ENCODE data around the gene PACRG. TPM values are rescaled to one million over a fixed set of nuclear protein-coding genes. Genes with fewer than 3 reads are reported as not detected.

Gene PACRG
- total and polyA plus RNA-seq, 2 of the 4 experiments (the other 2 are of a cell fraction), result not detected

DNA sequence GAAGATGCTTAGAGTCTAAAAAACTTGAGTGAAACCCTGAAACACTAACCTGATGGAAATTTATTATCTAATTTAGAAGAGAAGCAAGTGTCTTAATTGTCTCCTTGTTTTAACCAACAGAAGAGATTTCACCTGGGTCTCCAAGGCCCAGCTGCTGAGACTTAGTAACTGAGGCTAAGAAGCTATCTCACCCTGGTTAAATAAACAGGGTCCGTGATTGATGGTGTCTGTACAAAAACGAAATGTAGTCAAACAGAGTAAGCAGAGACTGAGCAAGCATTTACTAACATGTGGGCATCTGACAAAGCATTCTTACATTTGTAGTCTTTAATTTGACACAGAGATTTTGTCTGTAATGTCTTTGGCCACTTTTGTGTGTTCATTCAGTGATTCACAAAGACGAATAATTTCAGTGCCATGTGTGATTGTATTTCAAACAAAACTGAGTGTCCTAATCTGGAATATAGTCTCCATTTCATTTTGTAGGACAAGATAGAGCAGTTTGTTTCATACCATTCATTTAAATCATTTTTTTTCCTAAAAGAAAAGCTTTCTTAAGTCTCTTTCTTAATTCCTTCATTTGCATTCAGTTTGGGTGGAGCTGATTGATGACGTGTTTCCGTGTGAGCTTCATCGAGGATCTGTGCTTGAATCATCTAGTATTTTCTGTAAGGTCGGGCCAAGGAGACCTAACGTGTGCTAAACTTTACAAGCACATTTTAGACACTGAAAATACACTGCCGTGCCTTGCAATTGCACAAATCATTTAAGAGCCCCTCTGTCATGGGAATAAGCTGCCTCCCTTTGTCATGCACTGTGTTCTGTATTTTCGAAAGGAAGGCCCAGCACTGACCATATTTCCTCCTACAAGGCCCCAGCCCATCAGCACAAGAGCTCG lies 516.2 kb downstream of the PACRG start:
- no peak overlapping the region for H3K14ac ChIP-seq (replicated peaks; ENCODE audit: low read depth, low read length)
- H4K8ac ChIP-seq (ENCODE audit: low read depth in 2 of 2, low read length in 2 of 2), result no peak overlapping the region
- no peak overlapping the region for H3K23ac ChIP-seq (ENCODE audit: low read depth, low read length)
- dilution Hi-C loops (cut with HindIII; ENCODE audit: low sequenced_read_pairs, unreplicated experiment) (no loop called here), in situ Hi-C loops (cut with MboI; ENCODE audit: low sequenced_read_pairs) (no loop called here), intact Hi-C loops (cut with micrococcal nuclease) (no loop called here)
- ATAC-seq (ENCODE audit: low read depth) (no peak), DNase-seq (no peak)
- no peak overlapping the region for H4K5ac ChIP-seq (ENCODE audit: low read depth, low read length)
- no peaks in the 10 kb centered on the region for H3K79me1 ChIP-seq (ENCODE audit: low read depth in 1 of 2, low read length in 2 of 2)
- 62% methylated on average over 4 of the region's 11 CpGs; no CpG with 5 or more reads in 1 of the 2 experiments for WGBS, 2 experiments (ENCODE audit: extremely low coverage in 2 of 2, insufficient read length in 1 of 2)
- H2BK120ac ChIP-seq (ENCODE audit: low read depth, low read length), result no peak overlapping the region
- H2AK5ac ChIP-seq (ENCODE audit: low read depth, low read length), result no peak overlapping the region
- no TSS peak for BruUV-seq (replicated peaks)
- H3K56ac ChIP-seq (ENCODE audit: extremely low read depth, insufficient read depth, low read length), result no peak overlapping the region
- peaks cover 17% of the 10 kb centered on the region for H3K9me3 ChIP-seq (ENCODE audit: control insufficient read depth, insufficient read depth, low read length)
- H2BK5ac ChIP-seq (ENCODE audit: low read depth, low read length, poor library complexity, severe bottlenecking), result no peak overlapping the region
- no peak overlapping the region for H3K4me3 ChIP-seq (ENCODE audit: insufficient read depth, low read depth, low read length)
- no peak overlapping the region for H2BK15ac ChIP-seq (ENCODE audit: low read depth, low read length)
- no peak overlapping the region for H3K18ac ChIP-seq (ENCODE audit: low read depth, low read length)
- H2AK9ac ChIP-seq (replicated peaks; ENCODE audit: low read depth, low read length, poor library complexity), result no peak overlapping the region
- CTCF ChIA-PET, result no interaction called here
- no peaks in the 10 kb centered on the region for H3K4me1 ChIP-seq (ENCODE audit: control insufficient read depth, insufficient read depth, low read length)
- no peak overlapping the region for H3K4ac ChIP-seq (ENCODE audit: low read depth, low read length)
- H3K27ac ChIP-seq (ENCODE audit: insufficient read depth, low read length), result no peak overlapping the region
- no peak overlapping the region for H2BK20ac ChIP-seq (ENCODE audit: low read depth, low read length)
- POLR2A ChIA-PET (ENCODE audit: unreplicated experiment), result no interaction called here
- H2AFZ ChIP-seq (replicated peaks; ENCODE audit: low read length, poor library complexity), result no peak overlapping the region
- no peaks in the 10 kb centered on the region for H3K36me3 ChIP-seq (ENCODE audit: control insufficient read depth, insufficient read depth, low read length)
- no peak overlapping the region for H3K9ac ChIP-seq (ENCODE audit: low read depth, low read length)
- H3K27me3 ChIP-seq (ENCODE audit: control insufficient read depth, insufficient read depth, low read length), result no peaks in the 10 kb centered on the region
- no peak overlapping the region for H3K4me2 ChIP-seq (ENCODE audit: low read depth, low read length)
- H4K20me1 ChIP-seq (ENCODE audit: insufficient read depth, low read length), result no peaks in the 10 kb centered on the region
- H3K9me1 ChIP-seq (ENCODE audit: insufficient read depth, low read length), result no peaks in the 10 kb centered on the region
- no peak overlapping the region for H4K91ac ChIP-seq (ENCODE audit: insufficient read depth, low read depth, low read length)
- TF ChIP-seq FOS (IDR thresholded peaks at IDR 0.05; ENCODE audit: low read depth, low read length) (no peak), SMC3 (IDR thresholded peaks at IDR 0.05; ENCODE audit: low read depth, low read length) (no peak), NFE2L2 (IDR thresholded peaks at IDR 0.05; ENCODE audit: low read depth, low read length) (no peak), MAZ (IDR thresholded peaks at IDR 0.05; ENCODE audit: borderline replicate concordance, low read depth, low read length) (no peak), MAFK (IDR thresholded peaks at IDR 0.05; ENCODE audit: low read depth, low read length) (no peak), RAD21 (IDR thresholded peaks at IDR 0.05; ENCODE audit: low read length) (no peak), BHLHE40 (IDR thresholded peaks at IDR 0.05; ENCODE audit: low read depth, low read length) (no peak), CHD1 (IDR thresholded peaks at IDR 0.05; ENCODE audit: low read depth, low read length) (no peak), POLR2A (IDR thresholded peaks at IDR 0.05; ENCODE audit: low read depth, low read length) (no peak), CEBPB (IDR thresholded peaks at IDR 0.05; ENCODE audit: low read depth, low read length) (no peak), RFX5 (IDR thresholded peaks at IDR 0.05; ENCODE audit: low read depth, low read length) (no peak), RCOR1 (IDR thresholded peaks at IDR 0.05; ENCODE audit: insufficient replicate concordance, low read length) (no peak)
- TF ChIP-seq, protein P1, sequence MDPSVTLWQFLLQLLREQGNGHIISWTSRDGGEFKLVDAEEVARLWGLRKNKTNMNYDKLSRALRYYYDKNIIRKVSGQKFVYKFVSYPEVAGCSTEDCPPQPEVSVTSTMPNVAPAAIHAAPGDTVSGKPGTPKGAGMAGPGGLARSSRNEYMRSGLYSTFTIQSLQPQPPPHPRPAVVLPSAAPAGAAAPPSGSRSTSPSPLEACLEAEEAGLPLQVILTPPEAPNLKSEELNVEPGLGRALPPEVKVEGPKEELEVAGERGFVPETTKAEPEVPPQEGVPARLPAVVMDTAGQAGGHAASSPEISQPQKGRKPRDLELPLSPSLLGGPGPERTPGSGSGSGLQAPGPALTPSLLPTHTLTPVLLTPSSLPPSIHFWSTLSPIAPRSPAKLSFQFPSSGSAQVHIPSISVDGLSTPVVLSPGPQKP (IDR thresholded peaks at IDR 0.05; ENCODE audit: borderline replicate concordance, low read depth, low read length), result no peak
- TF ChIP-seq, protein P2, sequence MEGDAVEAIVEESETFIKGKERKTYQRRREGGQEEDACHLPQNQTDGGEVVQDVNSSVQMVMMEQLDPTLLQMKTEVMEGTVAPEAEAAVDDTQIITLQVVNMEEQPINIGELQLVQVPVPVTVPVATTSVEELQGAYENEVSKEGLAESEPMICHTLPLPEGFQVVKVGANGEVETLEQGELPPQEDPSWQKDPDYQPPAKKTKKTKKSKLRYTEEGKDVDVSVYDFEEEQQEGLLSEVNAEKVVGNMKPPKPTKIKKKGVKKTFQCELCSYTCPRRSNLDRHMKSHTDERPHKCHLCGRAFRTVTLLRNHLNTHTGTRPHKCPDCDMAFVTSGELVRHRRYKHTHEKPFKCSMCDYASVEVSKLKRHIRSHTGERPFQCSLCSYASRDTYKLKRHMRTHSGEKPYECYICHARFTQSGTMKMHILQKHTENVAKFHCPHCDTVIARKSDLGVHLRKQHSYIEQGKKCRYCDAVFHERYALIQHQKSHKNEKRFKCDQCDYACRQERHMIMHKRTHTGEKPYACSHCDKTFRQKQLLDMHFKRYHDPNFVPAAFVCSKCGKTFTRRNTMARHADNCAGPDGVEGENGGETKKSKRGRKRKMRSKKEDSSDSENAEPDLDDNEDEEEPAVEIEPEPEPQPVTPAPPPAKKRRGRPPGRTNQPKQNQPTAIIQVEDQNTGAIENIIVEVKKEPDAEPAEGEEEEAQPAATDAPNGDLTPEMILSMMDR (conservative IDR thresholded peaks at IDR 0.05; ENCODE audit: low read depth, low read length), result no peak
- TF ChIP-seq, protein P3, sequence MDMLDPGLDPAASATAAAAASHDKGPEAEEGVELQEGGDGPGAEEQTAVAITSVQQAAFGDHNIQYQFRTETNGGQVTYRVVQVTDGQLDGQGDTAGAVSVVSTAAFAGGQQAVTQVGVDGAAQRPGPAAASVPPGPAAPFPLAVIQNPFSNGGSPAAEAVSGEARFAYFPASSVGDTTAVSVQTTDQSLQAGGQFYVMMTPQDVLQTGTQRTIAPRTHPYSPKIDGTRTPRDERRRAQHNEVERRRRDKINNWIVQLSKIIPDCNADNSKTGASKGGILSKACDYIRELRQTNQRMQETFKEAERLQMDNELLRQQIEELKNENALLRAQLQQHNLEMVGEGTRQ (IDR thresholded peaks at IDR 0.05; ENCODE audit: low read depth, low read length), result no peak
